Measurements from ENCODE around the gene BID.
"Not testable (repeated sequence)": the region's sequence is repeated elsewhere in the genome, so short reads cannot be mapped to it uniquely, and the experiment has no call there.

BID gene

GRCh38 chr22:17769716-17770082, 4.6 kb downstream of the BID start:
- no peak for DNase-seq (ENCODE audit: low read depth in 2 of 2)

GRCh38 chr22:17769013-17769715, 5.1 kb downstream of the BID start:
- DNase-seq (ENCODE audit: low read depth in 2 of 2), result no peak

GRCh38 chr22:17767233-17768065, 6.8 kb downstream of the BID start:
- no peak for DNase-seq (ENCODE audit: low read depth in 2 of 2)

- DNase-seq (ENCODE audit: low read depth in 2 of 2), result not testable (repeated sequence)
Measured at GRCh38 chr22:17764852-17765251, 9.4 kb downstream of the BID start.

DNA sequence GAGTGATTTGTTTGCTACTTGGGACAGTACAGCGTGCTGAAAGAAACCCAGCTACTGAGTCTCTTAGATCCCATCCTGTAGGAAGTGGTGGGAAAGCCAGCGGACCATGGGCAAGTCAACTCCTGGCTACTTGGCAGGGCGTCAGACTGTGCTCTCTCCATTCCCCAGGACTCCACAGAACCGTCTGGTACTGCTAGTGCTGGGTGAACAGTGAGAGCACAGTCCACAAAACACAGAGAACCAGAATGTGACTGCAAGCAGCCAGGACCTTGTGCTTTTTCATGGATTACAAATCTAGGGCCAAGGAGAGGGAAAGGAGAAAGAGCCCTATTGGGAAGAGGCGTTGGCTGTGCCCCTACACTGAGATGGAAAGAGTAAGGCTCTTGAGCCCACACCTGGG, 10.2 kb downstream of the BID start:
- DNase-seq (ENCODE audit: low read depth in 2 of 2), result no peak

DNA sequence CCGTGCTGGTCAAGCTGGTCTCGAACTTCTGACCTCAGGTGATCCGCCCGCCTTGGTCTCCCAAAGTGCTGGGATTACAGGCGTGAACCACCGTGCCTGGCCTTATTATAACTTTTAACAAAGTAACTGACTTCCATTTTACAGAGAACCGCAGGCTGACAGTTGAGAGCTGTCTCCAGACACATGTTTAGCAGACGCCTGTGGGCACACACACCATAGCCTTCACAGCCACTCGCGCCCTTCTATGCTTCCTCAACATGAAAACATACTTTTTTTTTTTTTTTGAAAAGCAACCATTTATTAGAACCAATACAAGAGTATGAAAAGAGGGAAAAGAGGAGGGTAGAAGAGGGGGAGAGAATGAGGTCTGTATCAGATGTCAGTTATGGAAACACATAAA, 10.8 kb downstream of the BID start:
- DNase-seq (ENCODE audit: low read depth in 2 of 2), result not testable (repeated sequence)

- no peak for DNase-seq (ENCODE audit: low read depth in 2 of 2)
Measured at GRCh38 chr22:17761138-17761488, 13.2 kb downstream of the BID start.

- DNase-seq (ENCODE audit: low read depth in 2 of 2), result peak in 1 of 2 donors; percentile 19
Measured at GRCh38 chr22:17754233-17754925, 19.9 kb downstream of the BID start.

DNA sequence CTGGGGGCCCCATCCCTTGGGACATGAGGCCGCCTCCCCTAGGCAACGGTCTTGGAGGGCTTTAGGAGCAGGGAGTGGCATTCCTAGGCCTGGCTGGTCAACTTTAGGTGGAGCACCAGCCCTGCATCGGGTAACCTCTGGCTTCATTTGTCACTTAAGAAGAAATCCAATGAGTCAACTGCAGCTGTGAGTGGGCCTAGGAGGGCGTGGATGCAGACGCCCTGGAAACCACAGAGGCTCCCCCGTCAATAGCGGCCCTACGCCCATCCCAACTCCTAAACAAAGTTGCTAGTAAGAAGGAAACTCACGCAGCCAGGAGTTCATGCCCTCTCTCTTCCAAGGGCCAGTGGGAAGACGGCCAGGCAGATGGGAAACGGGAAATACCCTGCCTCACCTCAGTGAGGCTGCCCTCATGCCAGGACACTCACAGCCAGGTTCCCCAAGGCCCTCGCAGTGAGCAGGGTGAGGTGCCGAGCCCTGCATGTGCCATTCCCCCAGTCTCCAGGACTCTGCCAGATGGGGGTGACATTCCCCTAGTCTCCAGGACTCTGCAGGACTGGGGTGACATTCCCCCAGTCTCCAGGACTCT, 20.8 kb downstream of the BID start:
- DNase-seq (ENCODE audit: low read depth in 2 of 2), result no peak

- DNase-seq (ENCODE audit: low read depth in 2 of 2), result no peak
Measured at GRCh38 chr22:17751596-17751995, 22.7 kb downstream of the BID start.

DNA sequence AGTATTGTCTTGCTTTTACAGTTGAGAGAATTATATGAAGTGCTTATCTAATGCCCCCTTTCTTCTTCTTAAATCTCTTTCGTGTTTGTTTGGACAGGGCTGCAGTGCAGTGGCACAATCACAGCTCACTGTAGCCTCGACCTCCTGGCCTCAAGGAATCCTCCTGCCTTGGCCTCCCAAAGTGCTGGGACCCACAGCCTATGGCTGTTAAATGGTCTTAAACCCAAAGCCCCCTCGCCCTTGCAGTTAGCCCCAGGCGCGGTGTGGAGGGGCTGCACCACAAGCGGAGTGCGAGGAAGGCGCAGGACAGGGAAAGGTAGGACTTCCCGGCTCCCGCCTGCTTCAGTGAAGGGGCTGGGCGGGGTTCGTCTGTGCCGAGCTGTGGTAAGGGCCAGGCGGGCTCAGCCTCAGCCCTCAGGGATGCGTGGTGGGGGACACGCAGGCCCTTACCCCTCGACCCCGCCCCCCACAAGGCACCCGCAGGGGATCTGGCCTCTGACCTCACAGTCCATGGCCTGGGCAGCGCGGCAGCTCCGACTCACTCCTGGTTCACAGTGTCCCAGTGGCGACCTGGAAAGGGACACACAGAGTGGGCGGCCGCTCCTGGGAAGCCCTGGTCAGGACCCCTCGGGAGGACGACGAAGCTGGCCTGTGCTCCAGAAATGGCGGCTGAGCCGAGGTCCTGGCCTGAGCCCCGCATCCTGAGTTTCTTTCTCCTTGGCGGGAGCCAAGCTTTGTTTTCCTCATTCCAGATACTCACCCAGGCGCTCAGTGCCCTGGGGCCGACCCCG, 24.5 kb downstream of the BID start:
- no peak for DNase-seq (ENCODE audit: low read depth in 2 of 2)

DNA sequence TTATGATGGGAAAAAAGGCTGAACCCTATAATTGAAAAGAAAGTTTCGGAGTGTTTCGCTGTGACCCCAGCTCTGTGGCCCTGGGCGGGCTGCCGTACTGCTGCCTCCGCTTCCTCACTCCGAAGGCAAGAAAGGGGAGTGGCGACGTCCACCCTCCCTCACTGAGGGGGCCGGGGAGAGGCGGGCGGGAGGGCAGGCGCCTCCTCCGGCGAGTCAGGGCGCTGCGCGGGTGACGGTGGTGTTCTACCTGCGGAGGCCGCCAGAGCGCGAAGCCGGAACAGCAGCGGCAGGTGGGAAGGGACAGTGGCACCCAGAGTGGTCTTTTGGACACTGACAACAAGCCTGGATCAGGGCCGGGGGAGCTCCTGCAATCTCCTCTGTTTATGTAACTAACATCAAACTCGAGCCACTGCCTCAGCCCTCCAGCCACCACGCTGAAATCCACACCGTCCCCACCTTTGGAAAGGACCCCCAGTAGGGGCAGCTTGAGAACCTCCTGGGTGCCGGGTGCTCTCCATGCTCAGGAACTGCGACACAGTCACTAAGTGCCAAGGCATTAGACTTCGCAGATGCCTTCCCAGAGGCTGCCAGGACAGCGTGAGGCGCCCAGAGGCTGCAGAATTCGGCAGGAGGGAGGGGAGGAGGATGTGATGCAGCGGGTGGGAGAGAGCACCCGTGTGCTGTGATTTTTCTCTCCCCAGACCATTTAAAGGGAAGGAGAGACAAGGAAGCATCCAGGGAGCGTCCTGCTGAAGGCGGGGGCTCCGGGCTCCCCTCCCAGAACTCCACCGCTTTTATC, 25.5 kb downstream of the BID start:
- no peak for DNase-seq (ENCODE audit: low read depth in 2 of 2)

DNA sequence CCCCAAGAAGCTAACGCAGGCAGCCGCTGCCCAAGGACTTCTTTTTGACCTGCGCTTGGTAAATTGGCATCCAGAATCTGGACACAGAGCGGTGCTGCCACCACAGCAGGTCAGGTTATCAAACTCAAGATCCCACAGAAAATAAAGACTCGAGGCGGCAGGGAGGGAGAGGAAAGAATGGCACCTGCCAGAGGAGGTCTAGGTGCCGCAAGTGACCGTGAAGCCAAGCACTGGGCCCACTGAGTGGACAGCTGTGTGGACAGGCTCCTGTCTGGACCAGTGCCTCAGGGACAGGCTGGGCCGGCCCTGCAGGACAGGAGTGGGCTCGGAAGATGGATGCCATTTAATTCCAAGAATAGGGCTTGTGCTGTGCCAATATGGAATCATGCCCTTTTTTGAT, 27.4 kb downstream of the BID start:
- DNase-seq (ENCODE audit: low read depth in 2 of 2), result no peak

DNA sequence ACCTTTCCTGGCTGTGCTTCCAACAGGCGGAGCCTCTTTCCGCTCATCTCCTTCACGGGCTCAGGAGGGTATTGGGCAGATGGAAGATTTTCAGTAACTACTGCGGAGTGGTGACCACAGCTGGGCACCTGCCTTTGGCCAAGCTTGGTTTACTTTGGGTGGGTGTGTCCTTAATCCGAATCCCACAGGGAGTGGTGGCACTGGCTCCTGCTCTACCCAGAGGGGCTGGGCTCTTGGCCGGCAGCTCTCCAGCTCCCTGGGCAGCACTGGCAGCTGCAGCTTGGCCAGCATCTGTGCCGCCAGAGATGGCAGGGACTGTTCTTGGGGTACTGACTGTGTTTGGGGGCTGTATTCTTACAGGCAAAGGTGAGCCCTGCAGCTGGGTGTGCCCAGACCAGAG, 29.8 kb downstream of the BID start:
- no peak for DNase-seq (ENCODE audit: low read depth in 2 of 2)

GRCh38 chr22:17743661-17744411, 30.4 kb downstream of the BID start:
- no peak for DNase-seq (ENCODE audit: low read depth in 2 of 2)

- peak; percentile 60 to 68 for DNase-seq (ENCODE audit: low read depth in 2 of 2)
Measured at GRCh38 chr22:17742527-17742902, 31.8 kb downstream of the BID start.

- no peak for DNase-seq (ENCODE audit: low read depth in 2 of 2)
Measured at GRCh38 chr22:17741866-17742526, 32.3 kb downstream of the BID start.

DNA sequence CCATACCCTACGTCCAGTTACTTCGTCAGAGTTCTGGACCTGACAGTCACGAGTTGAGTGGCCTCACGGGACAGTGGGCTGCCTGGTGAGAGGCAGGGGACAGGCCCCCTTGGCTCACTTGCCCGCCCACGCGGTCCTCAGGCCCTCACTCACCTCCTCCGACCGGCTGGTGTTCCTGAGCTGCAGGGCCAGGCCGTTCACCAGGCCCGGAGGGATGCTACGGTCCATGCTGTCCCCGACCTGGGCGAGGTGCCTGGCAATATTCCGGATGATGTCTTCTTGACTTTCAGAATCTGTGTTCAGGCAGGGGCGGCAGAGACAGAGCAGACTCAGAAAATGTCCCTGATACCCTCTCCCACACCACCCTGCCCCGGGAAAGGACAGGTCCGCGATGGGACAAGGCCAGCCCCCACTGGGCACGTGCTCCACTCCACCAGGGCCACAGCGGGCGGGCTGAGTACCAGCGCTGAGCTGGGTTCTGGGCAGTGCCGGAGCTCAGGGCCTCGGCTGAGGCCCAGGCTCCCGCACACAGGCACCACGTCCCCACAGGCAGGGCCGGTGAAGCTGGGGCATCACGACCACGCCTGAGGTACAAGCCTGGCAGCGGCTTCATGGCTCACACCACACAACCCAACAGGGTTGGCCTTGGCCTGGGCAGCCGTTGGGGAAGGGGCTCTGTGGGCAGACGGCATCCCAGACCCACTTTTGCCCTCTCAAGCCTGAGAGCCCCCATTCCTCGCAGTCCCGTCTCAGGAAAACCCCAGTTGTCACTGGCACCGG, 34.9 kb downstream of the BID start:
- no peak for DNase-seq (ENCODE audit: low read depth in 2 of 2)

All from stimulated activated CD4-positive, alpha-beta T cell treated with anti-CD3 and anti-CD28 coated beads, Interleukin-1b, Interleukin-23, amount 100 ng/mL, for 4 hours (primary cell).